GM12873 (cell line): ENCODE results near the gene LRFN2.

ENCODE experiments used
- TF ChIP-seq, protein P1 (sequence below): IDR thresholded peaks from 2 replicates; pipeline ENCODE4 v1.5.1; 2012; ENCODE audit warnings: low read depth, mild to moderate bottlenecking, moderate library complexity, low read length, control low read depth; ENCODE audit not compliant: insufficient read depth; ENCODE audit errors: missing control alignments

LRFN2 gene

DNA sequence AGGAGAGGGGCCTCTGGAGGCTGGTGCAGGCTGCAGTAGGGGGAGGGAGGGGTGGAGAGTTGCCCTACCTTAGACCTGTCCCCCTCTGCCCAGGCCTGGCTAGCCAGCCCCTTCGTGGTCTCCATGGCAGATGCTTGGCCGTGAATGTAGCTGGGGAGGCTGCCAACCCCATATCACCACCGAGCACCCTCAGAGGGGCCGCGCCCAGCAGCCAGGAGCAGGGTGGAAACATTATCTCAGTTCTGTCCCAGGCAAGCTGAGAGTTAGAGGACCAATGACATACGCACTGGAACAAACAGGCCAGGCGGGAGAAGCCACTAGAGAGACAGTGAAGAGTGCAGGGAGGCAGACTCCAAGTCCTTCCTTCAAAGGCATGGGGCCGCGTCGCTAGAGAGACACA, 66.5 kb downstream of the LRFN2 start:
- TF ChIP-seq, protein P1, sequence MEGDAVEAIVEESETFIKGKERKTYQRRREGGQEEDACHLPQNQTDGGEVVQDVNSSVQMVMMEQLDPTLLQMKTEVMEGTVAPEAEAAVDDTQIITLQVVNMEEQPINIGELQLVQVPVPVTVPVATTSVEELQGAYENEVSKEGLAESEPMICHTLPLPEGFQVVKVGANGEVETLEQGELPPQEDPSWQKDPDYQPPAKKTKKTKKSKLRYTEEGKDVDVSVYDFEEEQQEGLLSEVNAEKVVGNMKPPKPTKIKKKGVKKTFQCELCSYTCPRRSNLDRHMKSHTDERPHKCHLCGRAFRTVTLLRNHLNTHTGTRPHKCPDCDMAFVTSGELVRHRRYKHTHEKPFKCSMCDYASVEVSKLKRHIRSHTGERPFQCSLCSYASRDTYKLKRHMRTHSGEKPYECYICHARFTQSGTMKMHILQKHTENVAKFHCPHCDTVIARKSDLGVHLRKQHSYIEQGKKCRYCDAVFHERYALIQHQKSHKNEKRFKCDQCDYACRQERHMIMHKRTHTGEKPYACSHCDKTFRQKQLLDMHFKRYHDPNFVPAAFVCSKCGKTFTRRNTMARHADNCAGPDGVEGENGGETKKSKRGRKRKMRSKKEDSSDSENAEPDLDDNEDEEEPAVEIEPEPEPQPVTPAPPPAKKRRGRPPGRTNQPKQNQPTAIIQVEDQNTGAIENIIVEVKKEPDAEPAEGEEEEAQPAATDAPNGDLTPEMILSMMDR = no peak

DNA sequence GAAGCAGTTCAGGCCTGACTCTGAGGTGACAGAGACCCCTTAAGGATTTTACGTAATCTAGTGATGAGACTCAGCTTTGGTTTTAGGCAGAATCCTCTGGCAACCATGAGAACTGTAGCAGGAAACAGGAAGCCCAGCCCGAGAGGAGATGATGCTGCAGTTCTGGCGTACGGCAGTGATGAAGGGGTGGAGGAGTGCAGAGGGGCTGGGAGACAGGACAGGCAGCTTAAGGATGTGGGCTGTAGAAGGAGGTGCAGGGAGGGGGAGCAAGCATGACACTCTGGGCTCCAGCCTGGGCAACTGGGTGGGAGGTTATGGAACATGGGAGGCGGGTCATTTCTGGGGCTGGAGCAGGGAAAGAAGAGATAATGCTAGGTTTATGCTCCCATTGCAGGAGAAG, 67.1 kb downstream of the LRFN2 start:
- TF ChIP-seq, protein P1 = no peak

DNA sequence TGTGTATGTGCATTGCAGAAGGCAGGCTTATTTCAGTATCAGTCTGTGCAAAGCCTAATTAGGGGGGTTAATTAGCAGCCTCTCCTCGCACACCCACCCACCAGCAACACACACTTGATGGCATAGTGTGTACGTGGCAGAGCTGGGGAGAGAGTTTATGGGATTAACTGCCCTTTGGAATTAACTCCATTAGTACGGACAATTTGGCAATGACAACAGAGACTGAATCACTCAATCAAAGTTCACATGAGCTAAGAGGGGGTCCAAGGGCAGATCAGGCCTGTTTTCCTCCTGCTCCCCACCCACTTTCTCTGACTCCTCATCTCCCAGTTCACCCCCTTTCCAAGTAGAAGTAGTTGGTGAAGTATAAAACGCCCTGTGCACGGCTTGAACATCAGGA, 69.5 kb downstream of the LRFN2 start:
- TF ChIP-seq, protein P1 = no peak

DNA sequence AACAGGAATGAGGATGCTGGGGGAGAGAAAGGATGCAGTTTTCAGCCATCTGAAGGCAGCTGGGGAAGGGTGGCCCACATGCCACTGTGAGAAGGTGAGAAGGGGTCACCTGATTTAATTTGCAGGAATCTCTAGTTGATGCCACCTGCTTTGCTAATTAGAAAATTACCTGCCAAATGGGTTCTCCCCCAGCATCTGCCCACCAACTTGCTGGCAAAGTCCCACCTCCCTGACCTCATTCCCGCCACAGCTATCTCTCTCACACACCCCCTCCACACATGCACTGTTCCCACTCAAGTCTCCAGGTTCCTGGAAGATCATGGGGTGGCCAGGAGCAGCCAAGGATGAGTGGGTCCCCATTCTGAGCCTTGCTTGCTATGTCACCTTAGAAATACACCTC, 70.7 kb downstream of the LRFN2 start:
- TF ChIP-seq, protein P1 = no peak

DNA sequence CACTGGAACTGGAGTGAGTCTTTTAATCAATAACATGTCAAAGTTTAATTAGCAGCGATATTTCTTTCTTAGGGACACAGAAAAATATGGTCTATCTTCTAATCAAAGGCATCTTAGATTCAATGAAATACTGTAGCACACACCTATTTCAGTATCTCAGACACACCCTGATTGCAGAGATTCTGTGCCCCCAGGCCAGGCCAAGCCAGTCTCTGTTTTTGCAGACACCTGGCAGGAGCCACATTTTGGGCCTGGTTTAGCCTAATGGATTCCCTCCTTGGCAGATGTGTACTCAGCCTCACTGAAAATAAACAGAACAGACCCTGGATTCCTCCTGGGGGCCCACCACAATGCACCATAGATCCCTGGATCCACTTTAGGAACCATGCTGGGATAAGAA, 74.8 kb downstream of the LRFN2 start:
- TF ChIP-seq, protein P1 = no peak

DNA sequence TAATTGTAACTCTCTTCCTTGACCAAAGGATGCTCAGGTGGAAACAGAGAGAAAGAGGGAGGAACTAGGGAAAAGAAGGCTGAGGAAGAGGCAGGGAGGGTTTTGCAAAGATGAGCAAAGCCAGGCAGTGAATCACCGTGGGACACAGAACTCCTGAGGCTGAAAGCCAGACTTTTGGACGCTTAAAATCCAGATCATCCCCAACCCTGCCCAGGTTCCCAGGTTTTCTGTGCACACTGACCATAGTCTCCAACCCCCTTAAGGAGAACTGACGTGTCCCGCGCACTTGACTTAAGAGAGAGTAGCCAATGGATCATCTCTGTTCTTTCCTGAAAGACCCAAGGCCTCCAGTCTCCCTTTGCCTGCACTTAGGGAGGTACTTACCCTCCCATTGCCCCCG, 75.3 kb downstream of the LRFN2 start:
- TF ChIP-seq, protein P1 = no peak

DNA sequence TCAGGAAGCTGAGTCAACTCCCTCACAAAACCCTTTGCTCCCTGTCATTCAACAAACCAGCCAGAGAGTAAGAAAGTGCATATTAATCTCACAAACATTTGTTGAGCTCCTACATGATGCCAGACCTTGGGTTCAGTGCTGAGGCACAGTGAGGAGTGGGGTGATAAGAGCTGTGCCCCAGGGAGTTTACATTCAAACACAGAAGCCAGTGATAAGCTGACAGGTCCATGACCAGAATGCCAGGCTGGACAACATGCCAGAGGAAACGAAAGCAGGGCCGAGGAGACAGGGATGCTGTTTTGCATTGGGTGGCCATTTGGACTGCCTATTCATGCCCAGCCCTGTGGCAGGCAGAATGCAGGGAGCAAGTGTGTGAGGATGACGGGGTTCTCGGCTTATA, 76.7 kb downstream of the LRFN2 start:
- TF ChIP-seq, protein P1 = no peak
